GM12878 (cell line): ENCODE results near the gene B9D1. TPM values are rescaled to one million over a fixed set of nuclear protein-coding genes. Genes with fewer than 3 reads are reported as not detected.

Source experiments
- ATAC-seq: fragments of 200-7000 bp; cut with Tn5 transposase; 3 replicates; pipeline ENCODE4 v1.9.1; 2020; ENCODE audit warnings: mild to moderate bottlenecking, moderate library complexity
- BruUV-seq: library from RNA; stranded (reverse); fragments of 400-500 nt; replicated peaks from 2 replicates; lab custom pipeline; 2021; lab: Mats Ljungman, UMichigan
- CTCF ChIA-PET: fragments of 300-600 bp; sonication (Branson Sonifier 250); formaldehyde crosslinking; extraction: SDS; loops from one replicate; lab custom pipeline; 2021; ENCODE audit warnings: inconsistent platforms; lab: Yijun Ruan, JAX
- POLR2A ChIA-PET: fragments of 350-600 bp; formaldehyde crosslinking; extraction: SDS; loops from one replicate; lab custom pipeline; 2021; ENCODE audit warnings: inconsistent platforms; lab: Charles Lee
- RAD21 ChIA-PET: fragments of 300-600 bp; sonication (Branson Sonifier 250); formaldehyde crosslinking; loops from one replicate; lab custom pipeline; 2023; ENCODE audit warnings: antibody characterized with exemption; ENCODE audit not compliant: unreplicated experiment; lab: Charles Lee
- SMC1A ChIA-PET: fragments of 300-600 bp; sonication (Branson Sonifier 250); formaldehyde crosslinking; loops from one replicate; lab custom pipeline; 2023; ENCODE audit not compliant: unreplicated experiment, uncharacterized antibody; lab: Charles Lee
- DNase-seq: peaks from one replicate; pipeline ENCODE4 v3.0.0-alpha.2; 2011; ENCODE audit warnings: low read depth, low spot score
- FAIRE-seq: peaks from 3 replicates; lab custom pipeline; 2011; peaks lifted over from hg19 to GRCh38; lab: Jason Lieb, UNC
- H2AFZ ChIP-seq: 2 replicates; pipeline ENCODE4 v1.6.0; 2011; ENCODE audit warnings: low read depth, low read length, control low read depth; ENCODE audit not compliant: control insufficient read depth
- H3K27ac ChIP-seq: 2 replicates; pipeline ENCODE4 v1.5.1; 2011; ENCODE audit warnings: control low read depth; ENCODE audit not compliant: control insufficient read depth, insufficient read depth
- H3K27me3 ChIP-seq, 2 experiments: replicated peaks in 1 of 2; 2 replicates each; pipeline versions ENCODE4 v1.6.0 to v1.6.1; 2011; ENCODE audit warnings: low read length in 1 of 2; ENCODE audit not compliant: control insufficient read depth in 2 of 2, insufficient read depth in 2 of 2
- H3K36me3 ChIP-seq, 2 experiments: 2 replicates each; pipeline ENCODE4 v1.5.1; 2011; ENCODE audit warnings: low read length in 1 of 2; ENCODE audit not compliant: control insufficient read depth in 2 of 2, insufficient read depth in 2 of 2
- H3K4me1 ChIP-seq: 2 replicates; pipeline ENCODE4 v1.6.1; 2011; ENCODE audit warnings: mild to moderate bottlenecking, low read length, moderate library complexity, mixed read lengths; ENCODE audit not compliant: control insufficient read depth, insufficient read depth
- H3K4me2 ChIP-seq: 2 replicates; pipeline ENCODE4 v1.6.0; 2011; ENCODE audit warnings: control low read depth; ENCODE audit not compliant: control insufficient read depth, insufficient read depth
- H3K4me3 ChIP-seq: fragments of 200-600 bp; sonication (generic); 2 replicates; pipeline ENCODE4 v1.5.1; 2016
- H3K79me2 ChIP-seq: 2 replicates; pipeline ENCODE4 v1.6.0; 2011; ENCODE audit warnings: low read length; ENCODE audit not compliant: control insufficient read depth, insufficient read depth
- H3K9ac ChIP-seq: 2 replicates; pipeline ENCODE4 v1.8.0; 2011; ENCODE audit warnings: low read length, control low read depth, mixed read lengths; ENCODE audit not compliant: control insufficient read depth, insufficient read depth
- H3K9me3 ChIP-seq: replicated peaks from 3 replicates; pipeline ENCODE4 v1.5.1; 2011; ENCODE audit warnings: mild to moderate bottlenecking, low read length; ENCODE audit not compliant: control insufficient read depth, insufficient read depth
- H4K20me1 ChIP-seq: 2 replicates; pipeline ENCODE4 v1.6.0; 2011; ENCODE audit not compliant: control insufficient read depth, insufficient read depth
- CBX5 ChIP-seq: sonication (generic); IDR thresholded peaks from 2 replicates; pipeline ENCODE4 v1.6.1; 2016; ENCODE audit warnings: low read depth, moderate library complexity, mild to moderate bottlenecking, inconsistent platforms
- CEBPB ChIP-seq, 2 experiments: fragments of 150-350 bp in 1 of 2; IDR thresholded peaks; 2 replicates each; pipeline ENCODE4 v1.6.1; 2012 to 2014; ENCODE audit warnings: low read depth in 2 of 2, low read length in 2 of 2, borderline replicate concordance in 1 of 2, inconsistent platforms in 1 of 2
- IKZF1 ChIP-seq: fragments of 450-650 bp; conservative IDR thresholded peaks from 2 replicates; pipeline ENCODE4 v1.6.1; 2017; ENCODE audit warnings: antibody characterized with exemption, mild to moderate bottlenecking
- KAT2A ChIP-seq: conservative IDR thresholded peaks from 2 replicates; pipeline ENCODE4 v1.6.1; 2011; ENCODE audit warnings: low read depth, low read length; ENCODE audit not compliant: control insufficient read depth
- KDM1A ChIP-seq: fragments of 200-600 bp; sonication (generic); IDR thresholded peaks from 2 replicates; pipeline ENCODE4 v1.6.1; 2016; ENCODE audit warnings: borderline replicate concordance
- NBN ChIP-seq: fragments of 450-650 bp; IDR thresholded peaks from 2 replicates; pipeline ENCODE4 v1.6.1; 2016
- NFYA ChIP-seq: IDR thresholded peaks from 2 replicates; pipeline ENCODE4 v1.6.1; 2011; ENCODE audit warnings: low read depth, mild to moderate bottlenecking, low read length, improper control_type of control experiment, borderline replicate concordance
- RAD51 ChIP-seq: fragments of 450-650 bp; IDR thresholded peaks from 2 replicates; pipeline ENCODE4 v1.6.1; 2016; ENCODE audit warnings: moderate library complexity, mild to moderate bottlenecking, inconsistent platforms
- SIX5 ChIP-seq: IDR thresholded peaks from 2 replicates; pipeline ENCODE4 v1.6.1; 2011; ENCODE audit warnings: mild to moderate bottlenecking, low read depth, low read length, moderate library complexity; ENCODE audit not compliant: severe bottlenecking
- SMC3 ChIP-seq: IDR thresholded peaks from 2 replicates; pipeline ENCODE4 v1.6.1; 2011; ENCODE audit warnings: low read length, improper control_type of control experiment, borderline replicate concordance
- SREBF2 ChIP-seq: IDR thresholded peaks from 2 replicates; pipeline ENCODE4 v1.6.1; 2012; ENCODE audit warnings: mild to moderate bottlenecking, low read length
- ZBTB40 ChIP-seq: fragments of 450-650 bp; IDR thresholded peaks from 2 replicates; pipeline ENCODE4 v1.6.1; 2016; ENCODE audit warnings: mild to moderate bottlenecking, moderate library complexity, borderline replicate concordance
- WGBS: methylation state at CpG from one replicate; pipeline ENCODE4 v1.1.6; 2016; ENCODE audit warnings: low lambda C conversion rate; ENCODE audit not compliant: insufficient replicate concordance, insufficient coverage; ENCODE audit errors: missing lambda C conversion rate; 5-methylcytosine and 5-hydroxymethylcytosine counted together
- in situ Hi-C: fragments of 300-500 bp; cut with MboI; formaldehyde crosslinking; loops from 9 replicates; pipeline ENCODE4 v1.14.3; 2018; ENCODE audit warnings: mixed read lengths
- intact Hi-C: fragments of 100-400 bp; cut with micrococcal nuclease; formaldehyde crosslinking; loops from one replicate; pipeline ENCODE4 v1.14.2; 2022; ENCODE audit not compliant: unreplicated experiment
- polyA plus RNA-seq, 11 experiments: library from polyadenylated mRNA; depleted of rRNA in 4 of 11; unstranded in 6 of 11; stranded (reverse) in 5 of 11; fragments of >200 nt; fragmentation: Nextera tagmentation in 4 of 11; fragmentation: Illumina TruSeq in 1 of 11; extraction: Ambion mirVana in 4 of 11; extraction: Trizol in 1 of 11; gene quantifications; 1 replicate in 1 of 11; 2 replicates in 10 of 11; pipeline versions ENCODE4 v1.2.1 to v1.2.3, GENCODE V29; 2011 to 2016; ENCODE audit warnings: inconsistent platforms in 2 of 11, missing spikeins in 2 of 11, low read depth in 1 of 11
- total RNA-seq, 4 experiments: library from RNA; depleted of rRNA in 3 of 4; stranded (reverse); fragments of >200 nt in 3 of 4; fragmentation: Illumina TruSeq in 1 of 4; extraction: Trizol in 1 of 4; gene quantifications; 2 replicates each; pipeline versions ENCODE4 v1.2.1 to v1.2.3, GENCODE V29; 2013 to 2021

B9D1 gene
- total and polyA plus RNA-seq, 10 of the 15 experiments (the other 5 are each of a cell fraction or from before 2014, with no cell fraction given) = 5.9 to 18.3 (median 9.8) TPM

GRCh38 chr17:19341211-19341631 is 21.3 kb downstream of the B9D1 start:
- ChIA-PET CTCF (interaction anchor here (1.2 kb wide), 1 partner anchor 25 kb away, joined by 3 read pairs; no protein-coding TSS in a partner anchor), RAD21 (no interaction called here), SMC1A (interaction anchor here (1.1 kb wide), 1 partner anchor 56 kb away, joined by 3 read pairs; no protein-coding TSS in a partner anchor), POLR2A (no interaction called here)
- 43% methylated on average over 7 of the region's 7 CpGs for WGBS
- Histone ChIP-seq H3K4me3 (no peak overlapping the region), H3K27me3 (no peaks in the 10 kb centered on the region; a peak in 1 of 4 replicates), H4K20me1 (no peaks in the 10 kb centered on the region), H3K27ac (no peak overlapping the region), H2AFZ (no peak overlapping the region), H3K4me2 (no peak overlapping the region), H3K79me2 (no peaks in the 10 kb centered on the region), H3K36me3 (no peaks in the 10 kb centered on the region), H3K4me1 (no peaks in the 10 kb centered on the region), H3K9me3 (no peaks in the 10 kb centered on the region), H3K9ac (no peak overlapping the region)
- FAIRE-seq = no peak
- DNase-seq = no peak
- BruUV-seq = no TSS peak
- TF ChIP-seq RAD51 (no peak), SIX5 (no peak), KAT2A (no peak), CEBPB (IDR thresholded peaks at IDR 0.05; ENCODE audit: borderline replicate concordance in 1 of 2, low read depth in 2 of 2, low read length in 2 of 2) (no peak), SMC3 (no peak), IKZF1 (no peak), KDM1A (no peak), NBN (no peak), ZBTB40 (no peak), SREBF2 (no peak), NFYA (no peak), CBX5 (no peak)
- in situ Hi-C loops = no loop called here
- no peak for ATAC-seq
- intact Hi-C loops = no loop called here
